SK-N-SH (cell line): ENCODE measurements around the gene RASGEF1C.

Source experiments
- EZH2phosphoT487 ChIP-seq: fragments of 200-600 bp; sonication (generic); IDR thresholded peaks from 2 replicates; pipeline ENCODE4 v1.6.1; 2017; ENCODE audit warnings: low read depth, mixed run types, mild to moderate bottlenecking, antibody characterized with exemption, moderate library complexity, borderline replicate concordance
- FOSL2 ChIP-seq: IDR thresholded peaks from 2 replicates; pipeline ENCODE4 v1.4.0; 2012; ENCODE audit warnings: low read depth, mild to moderate bottlenecking, moderate library complexity, borderline replicate concordance
- POLR2AphosphoS5 ChIP-seq: IDR thresholded peaks from 2 replicates; pipeline ENCODE4 v1.6.1; 2012; ENCODE audit warnings: low read depth, low read length
- RCOR1 ChIP-seq: fragments of 150-350 bp; IDR thresholded peaks from 2 replicates; pipeline ENCODE4 v1.6.1; 2017; ENCODE audit warnings: antibody characterized with exemption, low read length
- RXRA ChIP-seq: IDR thresholded peaks from 2 replicates; pipeline ENCODE4 v1.4.0; 2012; ENCODE audit warnings: low read depth, mild to moderate bottlenecking, borderline replicate concordance
- TCF12 ChIP-seq: IDR thresholded peaks from 2 replicates; pipeline ENCODE4 v1.4.0; 2012
- YY1 ChIP-seq: IDR thresholded peaks from 2 replicates; pipeline ENCODE4 v1.4.0; 2012; ENCODE audit warnings: low read depth, mild to moderate bottlenecking
- TF ChIP-seq, protein P1 (sequence below): IDR thresholded peaks from 2 replicates; pipeline ENCODE4 v1.4.0; 2012; ENCODE audit warnings: low read depth, borderline replicate concordance
- TF ChIP-seq, protein P2 (sequence below): fragments of 200-600 bp; sonication (generic); IDR thresholded peaks from 2 replicates; pipeline ENCODE4 v1.6.1; 2017; ENCODE audit warnings: antibody characterized with exemption, mild to moderate bottlenecking, moderate library complexity
- TF ChIP-seq, protein P3 (sequence below): IDR thresholded peaks from 2 replicates; pipeline ENCODE4; 2012

DNA sequence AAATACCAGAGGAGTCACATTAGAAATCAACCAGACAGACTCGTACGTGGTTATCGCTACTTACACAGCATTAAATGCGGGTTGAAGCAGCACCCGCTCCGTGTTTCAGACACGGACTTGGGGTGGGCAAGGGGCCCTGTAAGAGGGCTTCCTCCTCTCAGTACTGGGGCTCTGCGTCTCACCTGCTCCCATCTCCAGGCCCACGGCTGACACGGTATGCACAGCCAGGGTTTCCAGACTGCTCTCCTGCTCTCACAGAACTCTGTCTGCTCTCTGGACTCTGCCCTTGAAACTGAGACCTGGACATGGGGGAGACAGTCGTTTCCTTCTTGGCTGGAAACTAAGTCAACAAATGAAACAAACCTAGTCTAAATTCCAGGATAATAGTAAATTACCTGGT lies 24.7 kb upstream of the RASGEF1C start:
- TF ChIP-seq, protein P1, sequence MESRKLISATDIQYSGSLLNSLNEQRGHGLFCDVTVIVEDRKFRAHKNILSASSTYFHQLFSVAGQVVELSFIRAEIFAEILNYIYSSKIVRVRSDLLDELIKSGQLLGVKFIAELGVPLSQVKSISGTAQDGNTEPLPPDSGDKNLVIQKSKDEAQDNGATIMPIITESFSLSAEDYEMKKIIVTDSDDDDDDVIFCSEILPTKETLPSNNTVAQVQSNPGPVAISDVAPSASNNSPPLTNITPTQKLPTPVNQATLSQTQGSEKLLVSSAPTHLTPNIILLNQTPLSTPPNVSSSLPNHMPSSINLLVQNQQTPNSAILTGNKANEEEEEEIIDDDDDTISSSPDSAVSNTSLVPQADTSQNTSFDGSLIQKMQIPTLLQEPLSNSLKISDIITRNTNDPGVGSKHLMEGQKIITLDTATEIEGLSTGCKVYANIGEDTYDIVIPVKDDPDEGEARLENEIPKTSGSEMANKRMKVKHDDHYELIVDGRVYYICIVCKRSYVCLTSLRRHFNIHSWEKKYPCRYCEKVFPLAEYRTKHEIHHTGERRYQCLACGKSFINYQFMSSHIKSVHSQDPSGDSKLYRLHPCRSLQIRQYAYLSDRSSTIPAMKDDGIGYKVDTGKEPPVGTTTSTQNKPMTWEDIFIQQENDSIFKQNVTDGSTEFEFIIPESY: no peak
- no peak for TF ChIP-seq FOSL2
- TF ChIP-seq, protein P2, sequence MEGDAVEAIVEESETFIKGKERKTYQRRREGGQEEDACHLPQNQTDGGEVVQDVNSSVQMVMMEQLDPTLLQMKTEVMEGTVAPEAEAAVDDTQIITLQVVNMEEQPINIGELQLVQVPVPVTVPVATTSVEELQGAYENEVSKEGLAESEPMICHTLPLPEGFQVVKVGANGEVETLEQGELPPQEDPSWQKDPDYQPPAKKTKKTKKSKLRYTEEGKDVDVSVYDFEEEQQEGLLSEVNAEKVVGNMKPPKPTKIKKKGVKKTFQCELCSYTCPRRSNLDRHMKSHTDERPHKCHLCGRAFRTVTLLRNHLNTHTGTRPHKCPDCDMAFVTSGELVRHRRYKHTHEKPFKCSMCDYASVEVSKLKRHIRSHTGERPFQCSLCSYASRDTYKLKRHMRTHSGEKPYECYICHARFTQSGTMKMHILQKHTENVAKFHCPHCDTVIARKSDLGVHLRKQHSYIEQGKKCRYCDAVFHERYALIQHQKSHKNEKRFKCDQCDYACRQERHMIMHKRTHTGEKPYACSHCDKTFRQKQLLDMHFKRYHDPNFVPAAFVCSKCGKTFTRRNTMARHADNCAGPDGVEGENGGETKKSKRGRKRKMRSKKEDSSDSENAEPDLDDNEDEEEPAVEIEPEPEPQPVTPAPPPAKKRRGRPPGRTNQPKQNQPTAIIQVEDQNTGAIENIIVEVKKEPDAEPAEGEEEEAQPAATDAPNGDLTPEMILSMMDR: no peak
- TF ChIP-seq RXRA: no peak
- TF ChIP-seq TCF12: no peak
- no peak for TF ChIP-seq YY1
- no peak for TF ChIP-seq EZH2phosphoT487
- TF ChIP-seq POLR2AphosphoS5: no peak
- no peak for TF ChIP-seq RCOR1
- TF ChIP-seq, protein P3, sequence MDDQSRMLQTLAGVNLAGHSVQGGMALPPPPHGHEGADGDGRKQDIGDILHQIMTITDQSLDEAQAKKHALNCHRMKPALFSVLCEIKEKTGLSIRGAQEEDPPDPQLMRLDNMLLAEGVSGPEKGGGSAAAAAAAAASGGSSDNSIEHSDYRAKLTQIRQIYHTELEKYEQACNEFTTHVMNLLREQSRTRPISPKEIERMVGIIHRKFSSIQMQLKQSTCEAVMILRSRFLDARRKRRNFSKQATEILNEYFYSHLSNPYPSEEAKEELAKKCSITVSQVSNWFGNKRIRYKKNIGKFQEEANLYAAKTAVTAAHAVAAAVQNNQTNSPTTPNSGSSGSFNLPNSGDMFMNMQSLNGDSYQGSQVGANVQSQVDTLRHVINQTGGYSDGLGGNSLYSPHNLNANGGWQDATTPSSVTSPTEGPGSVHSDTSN: no peak
